SK-N-SH (cell line): ENCODE data around the gene NSUN7. TPM values are rescaled to one million over a fixed set of nuclear protein-coding genes. Genes with fewer than 3 reads are reported as not detected.

Experiments
- CTCF ChIA-PET: fragments of 300-600, 350-600 bp; formaldehyde crosslinking; extraction: SDS; loops from one replicate; lab custom pipeline; 2021; lab: Yijun Ruan, JAX
- POLR2A ChIA-PET: fragments of 350-600 bp; sonication (Branson Sonifier 250); formaldehyde crosslinking; extraction: SDS; loops from one replicate; lab custom pipeline; 2020; ENCODE audit warnings: antibody characterized with exemption, inconsistent platforms; lab: Yijun Ruan, JAX
- DNase-seq: peaks from one replicate; pipeline ENCODE4 v3.0.0; 2012
- H2AFZ ChIP-seq: fragments of 200-600 bp; sonication (generic); 2 replicates; pipeline ENCODE4 v1.8.1; 2016; ENCODE audit warnings: antibody characterized with exemption, mild to moderate bottlenecking, low read depth
- H3F3A ChIP-seq: fragments of 200-600 bp; sonication (generic); replicated peaks from 2 replicates; pipeline ENCODE3; 2016; ENCODE audit warnings: antibody characterized with exemption, mild to moderate bottlenecking; ENCODE audit not compliant: insufficient read depth
- H3K27ac ChIP-seq, 2 experiments: fragments of 200-500 bp in 1 of 2; fragments of 200-600 bp in 1 of 2; sonication (Bioruptor generic) in 1 of 2; sonication (generic), shearing (Covaris generic) in 1 of 2; 2 replicates each; pipeline versions ENCODE4 v1.5.1 to v1.6.1; 2014 to 2016; ENCODE audit warnings: low read depth in 2 of 2, inconsistent platforms in 1 of 2, low read length in 1 of 2, mild to moderate bottlenecking in 1 of 2, mixed read lengths in 1 of 2
- H3K27me3 ChIP-seq: fragments of 200-600 bp; sonication (generic), shearing (Covaris generic); 2 replicates; pipeline ENCODE4 v1.6.1; 2016; ENCODE audit warnings: mixed run types; ENCODE audit not compliant: insufficient read depth
- H3K36me3 ChIP-seq, 2 experiments: fragments of 200-500 bp in 1 of 2; fragments of 200-600 bp in 1 of 2; sonication (Bioruptor generic) in 1 of 2; sonication (generic) in 1 of 2; replicated peaks in 1 of 2; 2 replicates each; pipeline versions ENCODE3 to v1.5.1; 2014 to 2016; ENCODE audit warnings: low read length in 1 of 2, mild to moderate bottlenecking in 1 of 2; ENCODE audit not compliant: insufficient read depth in 2 of 2, control insufficient read depth in 1 of 2
- H3K4me1 ChIP-seq, 2 experiments: fragments of 200-500 bp in 1 of 2; fragments of 200-600 bp in 1 of 2; sonication (Bioruptor generic) in 1 of 2; sonication (generic), shearing (Covaris generic) in 1 of 2; 2 replicates each; pipeline versions ENCODE4 v1.5.1 to v1.6.1; 2014 to 2016; ENCODE audit warnings: low read depth in 1 of 2, low read length in 1 of 2, mixed run types in 1 of 2; ENCODE audit not compliant: insufficient read depth in 2 of 2, control insufficient read depth in 1 of 2
- H3K4me2 ChIP-seq: fragments of 200-600 bp; sonication (generic), shearing (Covaris generic); 2 replicates; pipeline ENCODE4 v1.6.1; 2017; ENCODE audit warnings: mixed run types
- H3K4me3 ChIP-seq, 2 experiments: fragments of 200-500 bp in 1 of 2; fragments of 200-600 bp in 1 of 2; sonication (Bioruptor generic) in 1 of 2; sonication (generic), shearing (Covaris generic) in 1 of 2; 2 replicates each; pipeline versions ENCODE4 v1.5.1 to v1.8.1; 2014 to 2016; ENCODE audit warnings: low read depth in 2 of 2, inconsistent platforms in 1 of 2, low read length in 1 of 2, mild to moderate bottlenecking in 1 of 2, mixed read lengths in 1 of 2, moderate library complexity in 1 of 2
- H3K79me2 ChIP-seq: fragments of 200-600 bp; sonication (generic); 2 replicates; pipeline ENCODE4 v1.8.1; 2017; ENCODE audit warnings: mild to moderate bottlenecking; ENCODE audit not compliant: insufficient read depth
- H3K9ac ChIP-seq: fragments of 200-600 bp; sonication (generic); 2 replicates; pipeline ENCODE4 v1.6.1; 2017; ENCODE audit warnings: mixed run types
- H3K9me2 ChIP-seq: fragments of 200-600 bp; sonication (generic); 2 replicates; pipeline ENCODE4 v1.6.1; 2017; ENCODE audit warnings: mixed run types
- H3K9me3 ChIP-seq: fragments of 200-600 bp; sonication (generic); 2 replicates; pipeline ENCODE4 v1.6.1; 2017; ENCODE audit warnings: mixed run types, mild to moderate bottlenecking, moderate library complexity
- H4K20me1 ChIP-seq: fragments of 200-600 bp; sonication (generic); 2 replicates; pipeline ENCODE4 v1.6.1; 2017; ENCODE audit warnings: mild to moderate bottlenecking, mixed run types; ENCODE audit not compliant: insufficient read depth
- CHD2 ChIP-seq: fragments of 150-350 bp; IDR thresholded peaks from 2 replicates; pipeline ENCODE4 v1.6.1; 2018; ENCODE audit warnings: low read length; ENCODE audit not compliant: partially characterized antibody
- CTCF ChIP-seq: fragments of 200-600 bp; sonication (generic); IDR thresholded peaks from 2 replicates; pipeline ENCODE4 v1.6.1; 2017; ENCODE audit warnings: antibody characterized with exemption, mild to moderate bottlenecking, moderate library complexity
- ELF1 ChIP-seq: IDR thresholded peaks from 2 replicates; pipeline ENCODE4 v1.4.0; 2012
- EZH2phosphoT487 ChIP-seq: fragments of 200-600 bp; sonication (generic); IDR thresholded peaks from 2 replicates; pipeline ENCODE4 v1.6.1; 2017; ENCODE audit warnings: low read depth, mixed run types, mild to moderate bottlenecking, antibody characterized with exemption, moderate library complexity, borderline replicate concordance
- FOSL2 ChIP-seq: IDR thresholded peaks from 2 replicates; pipeline ENCODE4 v1.4.0; 2012; ENCODE audit warnings: low read depth, mild to moderate bottlenecking, moderate library complexity, borderline replicate concordance
- FOXJ3 ChIP-seq: sonication (generic); formaldehyde crosslinking; IDR thresholded peaks from 2 replicates; pipeline ENCODE4 v1.5.1; 2020; ENCODE audit warnings: mild to moderate bottlenecking, missing genetic modification reagents
- GABPA ChIP-seq: IDR thresholded peaks from 2 replicates; pipeline ENCODE4 v1.4.0; 2012; ENCODE audit warnings: low read depth, mild to moderate bottlenecking
- GATA2 ChIP-seq: sonication (generic); formaldehyde crosslinking; IDR thresholded peaks from 2 replicates; pipeline ENCODE4 v1.5.0; 2020; ENCODE audit warnings: mild to moderate bottlenecking, missing genetic modification reagents
- JUND ChIP-seq: IDR thresholded peaks from 2 replicates; pipeline ENCODE4 v1.4.0; 2012
- MAX ChIP-seq: IDR thresholded peaks from 2 replicates; pipeline ENCODE4 v1.4.0; 2012; ENCODE audit warnings: low read depth
- NFIC ChIP-seq: IDR thresholded peaks from 2 replicates; pipeline ENCODE4 v1.4.0; 2012; ENCODE audit warnings: borderline replicate concordance
- PBX3 ChIP-seq: IDR thresholded peaks from 2 replicates; pipeline ENCODE4; 2012
- POLR2AphosphoS5 ChIP-seq: IDR thresholded peaks from 2 replicates; pipeline ENCODE4 v1.6.1; 2012; ENCODE audit warnings: low read depth, low read length
- REST ChIP-seq: IDR thresholded peaks from 2 replicates; pipeline ENCODE4 v1.6.1; 2012; ENCODE audit warnings: mild to moderate bottlenecking, low read depth, low read length, moderate library complexity
- RXRA ChIP-seq: IDR thresholded peaks from 2 replicates; pipeline ENCODE4 v1.4.0; 2012; ENCODE audit warnings: low read depth, mild to moderate bottlenecking, borderline replicate concordance
- SIN3A ChIP-seq: IDR thresholded peaks from 2 replicates; pipeline ENCODE4 v1.6.1; 2012; ENCODE audit warnings: low read depth, mild to moderate bottlenecking, low read length, moderate library complexity, borderline replicate concordance
- SMC3 ChIP-seq: IDR thresholded peaks from 2 replicates; pipeline ENCODE4 v1.6.1; 2012; ENCODE audit warnings: low read depth, low read length, improper control_type of control experiment
- TEAD4 ChIP-seq: IDR thresholded peaks from 2 replicates; pipeline ENCODE4 v1.4.0; 2012; ENCODE audit warnings: mild to moderate bottlenecking, borderline replicate concordance; ENCODE audit not compliant: insufficient read depth
- USF1 ChIP-seq: IDR thresholded peaks from 2 replicates; pipeline ENCODE4 v1.4.0; 2012; ENCODE audit warnings: low read depth, borderline replicate concordance
- USF2 ChIP-seq: fragments of 150-350 bp; IDR thresholded peaks from 2 replicates; pipeline ENCODE4 v1.6.1; 2017; ENCODE audit warnings: antibody characterized with exemption, low read length, low read depth, borderline replicate concordance
- WGBS: methylation state at CpG from one replicate; pipeline ENCODE4 v1.1.6; 2017; ENCODE audit warnings: low lambda C conversion rate; 5-methylcytosine and 5-hydroxymethylcytosine counted together
- polyA plus RNA-seq, 3 experiments: library from polyadenylated mRNA; depleted of rRNA; stranded (reverse); fragments of >200 nt; gene quantifications; 2 replicates each; pipeline ENCODE4 v1.2.3, GENCODE V29; 2012

Gene NSUN7
- polyA plus RNA-seq, 1 of the 3 experiments (the other 2 are of a cell fraction) = 0.28 TPM

- peak overlapping the region in 1 of 2 experiments; percentile 12; a peak in 1 of 4 replicates for H3K27ac ChIP-seq
- no peaks in the 10 kb centered on the region for H3K9me2 ChIP-seq
- H3K36me3 ChIP-seq = peaks cover 6 to 7% of the 10 kb centered on the region in 2 experiments
- no peaks in the 10 kb centered on the region for H4K20me1 ChIP-seq
- H3K9ac ChIP-seq = no peak overlapping the region
- 81% methylated on average over 14 of the region's 14 CpGs for WGBS
- no peak overlapping the region for H2AFZ ChIP-seq
- H3K4me1 ChIP-seq = peaks cover 0 to 20% of the 10 kb centered on the region in 2 experiments; a peak in 1 of 4 replicates
- H3K4me3 ChIP-seq = no peak overlapping the region
- no peak overlapping the region for H3K4me2 ChIP-seq
- H3F3A ChIP-seq = peaks cover 6% of the 10 kb centered on the region
- DNase-seq = no peak
- H3K9me3 ChIP-seq = no peaks in the 10 kb centered on the region
- POLR2A ChIA-PET = no interaction called here
- TF ChIP-seq REST = no peak
- TF ChIP-seq ELF1 = no peak
- TF ChIP-seq JUND = no peak
- TF ChIP-seq FOSL2 = no peak
- no peak for TF ChIP-seq GATA2 (CRISPR knock-in tag)
- no peak for TF ChIP-seq USF2
- no peak for TF ChIP-seq RXRA
- no peak for TF ChIP-seq FOXJ3
- TF ChIP-seq CTCF = no peak
- no peak for TF ChIP-seq USF1
- no peak for TF ChIP-seq MAX
- TF ChIP-seq PBX3 = no peak
- no peak for TF ChIP-seq EZH2phosphoT487
- TF ChIP-seq NFIC = no peak
- TF ChIP-seq GABPA = no peak
- TF ChIP-seq SIN3A = no peak
- no peak for TF ChIP-seq CHD2
- no peak for TF ChIP-seq SMC3
- no peak for TF ChIP-seq TEAD4
- TF ChIP-seq POLR2AphosphoS5 = no peak
- peaks cover 16% of the 10 kb centered on the region for H3K79me2 ChIP-seq
- CTCF ChIA-PET = interaction anchor here (0.8 to 10.6 kb wide), 7 partner anchors 11 to 787 kb away, joined by 3 to 88 read pairs (median 3); no protein-coding TSS in a partner anchor
- no peaks in the 10 kb centered on the region for H3K27me3 ChIP-seq
These were observed 93.1 kb downstream of the NSUN7 start for GRCh38 chr4:40842725-40843423.
